ENCODE data around the gene TMEM163. TPM values are rescaled to one million over a fixed set of nuclear protein-coding genes. Genes with fewer than 3 reads are reported as not detected.

Gene TMEM163
- total RNA-seq, 1 donor from 2014 or later, result not detected

DNA sequence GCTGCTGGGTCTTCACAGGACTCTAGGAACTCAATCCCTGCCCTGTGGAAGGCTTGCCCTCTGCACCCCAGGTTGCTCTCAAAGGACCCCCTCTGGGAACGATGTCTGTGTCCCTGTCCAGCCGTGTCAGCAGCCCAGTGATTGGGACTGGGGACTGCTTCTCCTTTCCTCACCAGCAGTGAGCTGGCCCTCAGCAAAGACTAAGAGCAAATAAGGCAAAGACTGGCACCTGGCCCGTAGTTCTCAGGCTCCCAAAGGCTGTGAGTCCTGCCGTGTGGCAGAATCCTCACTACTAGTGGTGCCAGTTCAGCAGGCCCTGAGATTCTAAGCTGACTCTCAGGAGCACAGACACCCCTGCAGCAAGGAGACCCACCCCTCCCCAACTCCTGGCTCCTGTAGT, 47.8 kb downstream of the TMEM163 start:
- Mint-ChIP-seq H3K27me3 (ENCODE audit: unreplicated experiment) (no peaks in the 10 kb centered on the region), H3K4me1 (ENCODE audit: unreplicated experiment) (no peaks in the 10 kb centered on the region), H3K36me3 (ENCODE audit: unreplicated experiment) (no peaks in the 10 kb centered on the region), H3K27ac (ENCODE audit: unreplicated experiment) (no peak overlapping the region), H3K9me3 (ENCODE audit: unreplicated experiment) (no peaks in the 10 kb centered on the region), H3K4me3 (ENCODE audit: unreplicated experiment) (no peak overlapping the region)
- TF ChIP-seq, protein P1, sequence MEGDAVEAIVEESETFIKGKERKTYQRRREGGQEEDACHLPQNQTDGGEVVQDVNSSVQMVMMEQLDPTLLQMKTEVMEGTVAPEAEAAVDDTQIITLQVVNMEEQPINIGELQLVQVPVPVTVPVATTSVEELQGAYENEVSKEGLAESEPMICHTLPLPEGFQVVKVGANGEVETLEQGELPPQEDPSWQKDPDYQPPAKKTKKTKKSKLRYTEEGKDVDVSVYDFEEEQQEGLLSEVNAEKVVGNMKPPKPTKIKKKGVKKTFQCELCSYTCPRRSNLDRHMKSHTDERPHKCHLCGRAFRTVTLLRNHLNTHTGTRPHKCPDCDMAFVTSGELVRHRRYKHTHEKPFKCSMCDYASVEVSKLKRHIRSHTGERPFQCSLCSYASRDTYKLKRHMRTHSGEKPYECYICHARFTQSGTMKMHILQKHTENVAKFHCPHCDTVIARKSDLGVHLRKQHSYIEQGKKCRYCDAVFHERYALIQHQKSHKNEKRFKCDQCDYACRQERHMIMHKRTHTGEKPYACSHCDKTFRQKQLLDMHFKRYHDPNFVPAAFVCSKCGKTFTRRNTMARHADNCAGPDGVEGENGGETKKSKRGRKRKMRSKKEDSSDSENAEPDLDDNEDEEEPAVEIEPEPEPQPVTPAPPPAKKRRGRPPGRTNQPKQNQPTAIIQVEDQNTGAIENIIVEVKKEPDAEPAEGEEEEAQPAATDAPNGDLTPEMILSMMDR (IDR thresholded peaks at IDR 0.05), result no peak
- DNase-seq (ENCODE audit: extremely low spot score, unreplicated experiment), result peak; percentile 54

DNA sequence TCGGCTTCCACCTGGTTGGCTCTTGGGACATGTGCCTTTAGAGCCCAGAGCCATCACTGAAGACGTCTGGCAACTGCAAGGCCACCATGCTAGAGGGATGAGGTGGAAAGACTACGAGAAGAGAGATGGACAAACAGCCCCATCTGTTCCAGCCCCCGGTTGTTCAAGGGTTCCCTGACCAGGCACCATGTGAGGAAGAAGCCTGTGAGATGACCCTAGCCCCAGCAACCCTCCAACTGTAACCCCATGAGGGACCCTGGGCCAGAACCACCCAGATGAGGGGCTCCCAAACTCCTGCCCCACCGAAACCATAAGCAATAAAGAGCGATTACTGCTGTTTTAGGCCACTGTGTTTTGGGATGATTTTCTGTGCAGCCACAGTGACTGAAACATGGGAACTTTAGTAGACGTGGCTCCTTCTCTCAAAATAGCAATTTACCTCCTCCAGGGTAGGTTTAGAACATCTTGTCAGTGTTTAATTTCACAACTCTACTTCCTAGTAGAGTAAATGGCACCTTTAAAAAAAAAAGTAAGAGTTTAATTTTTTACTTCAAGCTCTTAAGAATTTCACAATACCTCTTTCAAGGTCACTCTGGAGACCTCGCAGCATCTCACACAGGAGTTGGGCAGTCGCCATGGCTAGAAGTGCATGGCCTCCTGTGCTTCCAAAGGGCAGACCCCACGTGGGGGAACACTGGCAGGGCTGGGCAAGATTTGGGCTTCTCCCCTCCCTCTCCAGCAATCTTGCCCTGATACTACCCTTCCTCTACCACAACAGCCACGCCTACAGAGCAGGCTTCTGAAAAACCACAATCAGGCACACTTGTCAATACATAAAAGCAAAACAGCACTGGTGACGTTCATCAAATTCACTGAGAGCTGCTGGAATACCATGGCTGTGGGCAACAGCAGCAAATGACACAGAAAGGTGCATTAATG, 48.8 kb downstream of the TMEM163 start:
- TF ChIP-seq, protein P1 (IDR thresholded peaks at IDR 0.05), result no peak
- peak; percentile 72 for DNase-seq (ENCODE audit: extremely low spot score, unreplicated experiment)
- H3K27ac Mint-ChIP-seq (ENCODE audit: unreplicated experiment), result no peak overlapping the region
- no peaks in the 10 kb centered on the region for H3K27me3 Mint-ChIP-seq (ENCODE audit: unreplicated experiment)
- no peak overlapping the region for H3K4me3 Mint-ChIP-seq (ENCODE audit: unreplicated experiment)
- no peaks in the 10 kb centered on the region for H3K4me1 Mint-ChIP-seq (ENCODE audit: unreplicated experiment)
- H3K36me3 Mint-ChIP-seq (ENCODE audit: unreplicated experiment), result no peaks in the 10 kb centered on the region
- no peaks in the 10 kb centered on the region for H3K9me3 Mint-ChIP-seq (ENCODE audit: unreplicated experiment)

DNA sequence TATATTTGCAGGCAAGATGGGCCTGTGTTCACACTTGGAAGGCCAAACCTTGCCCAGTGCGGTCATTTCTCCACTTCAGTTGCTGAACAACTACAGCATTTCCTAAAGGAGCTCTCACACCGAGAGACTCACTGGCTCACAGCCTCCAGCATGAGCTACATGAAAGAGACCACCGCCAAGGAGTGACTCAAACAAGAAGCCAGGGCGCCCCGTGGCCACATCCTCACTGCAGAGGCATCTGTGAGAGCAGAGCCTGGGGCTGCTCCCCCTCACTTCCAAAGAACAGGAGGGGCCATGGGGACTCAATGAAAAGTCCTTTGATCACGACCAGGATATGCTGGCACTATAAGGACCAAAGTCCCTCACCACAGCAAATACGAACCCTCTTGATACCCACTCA, 50.0 kb downstream of the TMEM163 start:
- TF ChIP-seq, protein P1 (IDR thresholded peaks at IDR 0.05), result no peak
- Mint-ChIP-seq H3K27me3 (ENCODE audit: unreplicated experiment) (no peaks in the 10 kb centered on the region), H3K4me1 (ENCODE audit: unreplicated experiment) (no peaks in the 10 kb centered on the region), H3K36me3 (ENCODE audit: unreplicated experiment) (no peaks in the 10 kb centered on the region), H3K9me3 (ENCODE audit: unreplicated experiment) (no peaks in the 10 kb centered on the region), H3K27ac (ENCODE audit: unreplicated experiment) (no peak overlapping the region), H3K4me3 (ENCODE audit: unreplicated experiment) (no peak overlapping the region)
- DNase-seq (ENCODE audit: extremely low spot score, unreplicated experiment), result peak; percentile 78

DNA sequence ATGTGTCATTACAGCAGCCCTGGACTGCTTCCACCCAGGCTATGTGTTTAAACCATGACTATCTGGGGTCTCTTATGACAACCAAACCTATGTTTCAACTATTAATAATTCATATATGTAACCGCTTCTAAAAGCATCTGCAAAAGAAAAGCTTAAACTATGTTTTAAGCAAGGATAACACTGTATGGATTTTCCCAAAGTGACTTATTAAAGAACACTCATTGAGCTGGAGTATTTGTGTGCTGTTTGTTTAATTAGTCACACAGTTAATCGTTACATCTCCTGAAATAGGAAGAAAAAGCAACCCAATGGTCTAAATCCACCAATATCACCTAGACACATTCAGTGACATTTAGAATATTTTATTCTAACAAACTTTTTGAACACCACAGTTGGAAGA, 51.3 kb downstream of the TMEM163 start:
- H3K9me3 Mint-ChIP-seq (ENCODE audit: unreplicated experiment), result no peaks in the 10 kb centered on the region
- no peak for DNase-seq (ENCODE audit: extremely low spot score, unreplicated experiment)
- H3K27ac Mint-ChIP-seq (ENCODE audit: unreplicated experiment), result no peak overlapping the region
- no peaks in the 10 kb centered on the region for H3K4me1 Mint-ChIP-seq (ENCODE audit: unreplicated experiment)
- TF ChIP-seq, protein P1 (IDR thresholded peaks at IDR 0.05), result no peak
- H3K27me3 Mint-ChIP-seq (ENCODE audit: unreplicated experiment), result no peaks in the 10 kb centered on the region
- H3K36me3 Mint-ChIP-seq (ENCODE audit: unreplicated experiment), result no peaks in the 10 kb centered on the region
- no peak overlapping the region for H3K4me3 Mint-ChIP-seq (ENCODE audit: unreplicated experiment)

DNA sequence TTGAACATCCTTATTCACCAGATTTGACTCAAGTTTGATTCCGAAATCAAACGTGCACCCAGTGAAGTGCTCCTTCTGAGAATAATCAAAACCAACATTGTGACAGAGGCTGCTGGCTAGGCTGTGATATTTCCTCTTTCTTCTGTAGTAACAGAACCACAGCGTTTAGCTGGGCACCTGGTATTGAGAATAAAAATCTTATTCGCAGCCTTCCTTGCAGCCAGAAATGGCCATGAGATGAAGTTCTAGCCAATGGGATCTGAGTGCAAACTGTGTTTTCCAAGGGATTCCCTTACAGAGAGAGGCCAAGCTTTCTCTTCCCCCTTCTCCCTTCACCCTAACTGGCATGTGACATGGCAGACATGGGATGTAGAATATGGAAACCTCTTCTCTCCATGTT, 51.7 kb downstream of the TMEM163 start:
- Mint-ChIP-seq H3K27ac (ENCODE audit: unreplicated experiment) (no peak overlapping the region), H3K36me3 (ENCODE audit: unreplicated experiment) (no peaks in the 10 kb centered on the region), H3K27me3 (ENCODE audit: unreplicated experiment) (no peaks in the 10 kb centered on the region), H3K4me3 (ENCODE audit: unreplicated experiment) (no peak overlapping the region), H3K4me1 (ENCODE audit: unreplicated experiment) (no peaks in the 10 kb centered on the region), H3K9me3 (ENCODE audit: unreplicated experiment) (no peaks in the 10 kb centered on the region)
- DNase-seq (ENCODE audit: extremely low spot score, unreplicated experiment), result peak; percentile 21
- TF ChIP-seq, protein P1 (IDR thresholded peaks at IDR 0.05), result no peak
